DLD1 (cell line): ENCODE data around the gene TTC3.

Experiments used
- in situ Hi-C: cut with HindIII; loops from 2 replicates; pipeline ENCODE4 v1.10.0; 2017; ENCODE audit warnings: low sequenced_read_pairs

TTC3 gene

GRCh38 chr21:37244501-37245095 lies 171.5 kb downstream of the TTC3 start:
- in situ Hi-C loops: no loop called here

DNA sequence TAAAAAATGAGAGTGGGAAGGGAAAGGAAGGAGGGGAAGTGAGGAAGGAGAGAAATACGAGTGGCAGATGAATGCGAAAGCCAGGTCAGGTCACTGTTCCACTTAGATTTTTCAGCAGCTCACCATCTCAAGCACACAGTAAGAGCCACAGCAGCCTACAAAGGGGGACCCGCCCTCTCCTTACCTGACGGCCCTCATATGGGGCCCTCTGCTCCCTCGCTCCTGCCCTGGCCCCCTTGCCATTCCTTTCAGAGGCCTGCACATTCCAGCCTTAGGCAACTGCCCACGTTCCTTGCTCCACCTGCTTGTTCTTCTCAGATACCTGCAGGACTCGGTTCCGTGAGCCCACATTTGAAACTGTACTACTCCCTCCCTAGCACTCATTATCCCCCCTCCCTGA lies 172.1 kb downstream of the TTC3 start:
- in situ Hi-C loops: no loop called here

GRCh38 chr21:37248298-37248697 lies 175.2 kb downstream of the TTC3 start:
- in situ Hi-C loops: no loop called here

DNA sequence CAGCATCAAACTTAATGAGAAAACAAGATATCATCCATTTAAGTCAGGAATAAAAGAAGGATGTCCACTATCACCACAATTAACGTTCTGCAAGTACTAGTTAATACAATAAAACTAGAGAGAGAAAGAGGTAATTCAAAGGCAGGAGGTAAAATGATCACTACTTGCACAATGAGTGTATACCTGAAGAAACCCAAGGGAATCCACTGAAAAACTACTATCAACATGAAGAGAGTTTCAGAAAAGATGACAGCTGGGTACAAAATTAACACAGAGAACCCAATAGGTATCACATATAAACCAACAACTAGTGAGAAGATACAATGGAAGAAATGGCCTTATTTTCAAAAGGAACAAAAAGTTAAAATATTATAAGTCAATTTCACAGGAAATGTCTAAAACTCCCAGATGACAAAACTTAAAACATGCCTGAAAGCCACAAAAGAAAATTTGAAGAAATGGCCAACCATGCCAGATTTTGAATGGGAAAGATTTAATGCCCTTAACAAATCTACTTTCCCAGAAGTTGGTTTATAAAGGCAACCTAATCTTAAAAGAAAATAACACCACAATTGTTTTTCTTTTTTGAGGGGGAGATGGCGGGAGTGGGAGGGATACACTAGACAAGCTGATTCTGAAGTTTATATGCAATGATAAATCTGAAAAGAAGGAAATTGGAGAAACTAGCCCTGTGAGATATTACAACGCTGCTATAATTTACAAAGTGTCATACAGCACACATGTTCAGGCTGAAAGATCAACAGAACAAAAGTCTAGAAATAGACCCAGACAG lies 176.3 kb downstream of the TTC3 start:
- in situ Hi-C loops: no loop called here

DNA sequence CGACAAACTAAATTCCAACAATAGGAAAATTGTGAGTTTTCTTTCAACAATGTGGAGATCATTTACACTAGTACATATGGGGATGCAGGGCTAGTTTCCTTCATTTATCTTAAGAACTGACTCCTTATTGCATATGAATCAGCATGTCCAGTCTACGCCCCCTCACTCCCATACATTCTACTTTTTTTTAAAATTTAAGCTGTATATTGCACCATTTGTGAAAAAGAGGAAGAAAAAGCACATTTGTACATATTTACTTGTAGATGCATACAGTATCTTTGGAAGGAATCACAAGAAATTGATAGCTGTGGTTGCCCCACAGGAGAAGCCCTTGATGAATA lies 178.2 kb downstream of the TTC3 start:
- in situ Hi-C loops: loop anchor here (25.0 kb wide), 1 partner anchor 136 kb away; no protein-coding TSS in a partner anchor
